HCT116 (cell line): ENCODE measurements around the gene KDM5A. TPM values are rescaled to one million over a fixed set of nuclear protein-coding genes. Genes with fewer than 3 reads are reported as not detected.

Experiments
- ATAC-seq: fragments of 200-7000 bp; cut with Tn5 transposase; 2 replicates; pipeline ENCODE4 v1.9.1; 2020; ENCODE audit warnings: mild to moderate bottlenecking, moderate library complexity
- BruUV-seq: library from RNA; stranded (reverse); fragments of 400-500 nt; replicated peaks from 2 replicates; lab custom pipeline; 2021; lab: Mats Ljungman, UMichigan
- CTCF ChIA-PET: fragments of 300-600 bp; sonication (Branson Sonifier 250); formaldehyde crosslinking; loops from one replicate; lab custom pipeline; 2021; ENCODE audit warnings: antibody characterized with exemption; lab: Charles Lee
- POLR2A ChIA-PET: fragments of 300-600, 350-600 bp; sonication (Branson Sonifier 250); formaldehyde crosslinking; loops from one replicate; lab custom pipeline; 2021; ENCODE audit warnings: antibody characterized with exemption; lab: Charles Lee
- RAD21 ChIA-PET, 2 experiments: fragments of 300-600 bp; sonication (Branson Sonifier 250); formaldehyde crosslinking; loops; one replicate each; lab custom pipeline; 2023; ENCODE audit warnings: low total read pairs in 2 of 2; ENCODE audit not compliant: uncharacterized antibody in 2 of 2, unreplicated experiment in 2 of 2, low non-redundant PET in 1 of 2; lab: Charles Lee
- DNase-seq: peaks from one replicate; pipeline ENCODE4 v3.0.0-alpha.2; 2010; ENCODE audit warnings: low read depth, low spot score
- H2AFZ ChIP-seq: fragments of 200-600 bp; shearing (Covaris generic), sonication (generic); 2 replicates; pipeline ENCODE4 v1.6.1; 2017; ENCODE audit warnings: low read depth, mixed run types, mixed read lengths, antibody characterized with exemption, low read length; ENCODE audit not compliant: poor library complexity, severe bottlenecking
- H3K27ac ChIP-seq: 2 replicates; pipeline ENCODE4 v1.5.1; 2012; ENCODE audit warnings: low read depth, low read length
- H3K27me3 ChIP-seq: fragments of 200-600 bp; sonication (generic); 2 replicates; pipeline ENCODE4 v1.6.1; 2016; ENCODE audit warnings: mixed run types, low read length, mixed read lengths; ENCODE audit not compliant: insufficient read depth
- H3K36me3 ChIP-seq, 2 experiments: fragments of 200-500 bp in 1 of 2; fragments of 200-600 bp in 1 of 2; sonication (Bioruptor generic) in 1 of 2; sonication (generic) in 1 of 2; 2 replicates each; pipeline versions ENCODE4 v1.5.1 to v1.6.1; 2014 to 2016; ENCODE audit warnings: low read length in 2 of 2, inconsistent platforms in 1 of 2, mixed read lengths in 1 of 2, mixed run types in 1 of 2; ENCODE audit not compliant: insufficient read depth in 2 of 2, control insufficient read depth in 1 of 2
- H3K4me1 ChIP-seq, 2 experiments: fragments of 200-600 bp in 1 of 2; sonication (generic) in 1 of 2; 2 replicates each; pipeline versions ENCODE4 v1.5.1 to v1.6.1; 2012 to 2017; ENCODE audit warnings: low read length in 2 of 2, inconsistent platforms in 1 of 2, mild to moderate bottlenecking in 1 of 2, mixed read lengths in 1 of 2, mixed run types in 1 of 2, moderate library complexity in 1 of 2; ENCODE audit not compliant: insufficient read depth in 2 of 2, control insufficient read depth in 1 of 2
- H3K4me2 ChIP-seq: fragments of 200-600 bp; sonication (generic); 2 replicates; pipeline ENCODE4 v1.6.1; 2017; ENCODE audit warnings: mixed run types, low read length, mixed read lengths
- H3K4me3 ChIP-seq, 2 experiments: fragments of 200-600 bp in 1 of 2; sonication (generic) in 1 of 2; replicated peaks in 1 of 2; 2 replicates each; pipeline ENCODE4 v1.5.1; 2011 to 2016; ENCODE audit warnings: low read length in 2 of 2, control low read depth in 1 of 2, low read depth in 1 of 2, mild to moderate bottlenecking in 1 of 2, mixed read lengths in 1 of 2, mixed run types in 1 of 2
- H3K79me2 ChIP-seq: fragments of 200-600 bp; sonication (generic); 2 replicates; pipeline ENCODE4 v1.6.1; 2017; ENCODE audit warnings: mild to moderate bottlenecking, mixed run types, low read length, moderate library complexity, mixed read lengths; ENCODE audit not compliant: insufficient read depth
- H3K9ac ChIP-seq: fragments of 200-600 bp; sonication (generic); 2 replicates; pipeline ENCODE4 v1.6.1; 2016; ENCODE audit warnings: low read length, mixed read lengths
- H3K9me2 ChIP-seq: fragments of 200-600 bp; sonication (generic), shearing (Covaris generic); 2 replicates; pipeline ENCODE4 v1.6.1; 2017; ENCODE audit warnings: mixed run types, mild to moderate bottlenecking, moderate library complexity; ENCODE audit not compliant: insufficient read depth
- H3K9me3 ChIP-seq, 2 experiments: fragments of 200-500 bp in 1 of 2; fragments of 200-600 bp in 1 of 2; sonication (Bioruptor generic) in 1 of 2; sonication (generic) in 1 of 2; 2 replicates each; pipeline ENCODE4 v1.6.1; 2014 to 2017; ENCODE audit warnings: low read length in 2 of 2, mixed read lengths in 2 of 2, inconsistent platforms in 1 of 2, low read depth in 1 of 2, mild to moderate bottlenecking in 1 of 2, mixed run types in 1 of 2, moderate library complexity in 1 of 2; ENCODE audit not compliant: control insufficient read depth in 1 of 2, insufficient read depth in 1 of 2
- H4K20me1 ChIP-seq: fragments of 200-600 bp; sonication (generic), shearing (Covaris generic); 2 replicates; pipeline ENCODE4 v1.6.1; 2017; ENCODE audit warnings: mixed run types, mild to moderate bottlenecking, moderate library complexity; ENCODE audit not compliant: insufficient read depth
- ATF3 ChIP-seq: IDR thresholded peaks from 2 replicates; pipeline ENCODE4 v1.6.1; 2012
- CEBPB ChIP-seq: IDR thresholded peaks from 2 replicates; pipeline ENCODE4 v1.6.1; 2012; ENCODE audit warnings: low read depth
- CTCF ChIP-seq, 3 experiments: fragments of 200-600 bp in 1 of 3; sonication (generic) in 1 of 3; IDR thresholded peaks in 2 of 3; conservative IDR thresholded peaks in 1 of 3; 2 replicates each; pipeline ENCODE4 v1.5.1; 2012 to 2017; ENCODE audit warnings: low read depth in 2 of 3, low read length in 2 of 3, antibody characterized with exemption in 1 of 3, borderline replicate concordance in 1 of 3, control low read depth in 1 of 3, mild to moderate bottlenecking in 1 of 3, mixed read lengths in 1 of 3, mixed run types in 1 of 3, moderate library complexity in 1 of 3; ENCODE audit not compliant: insufficient read depth in 1 of 3
- EGR1 ChIP-seq: IDR thresholded peaks from 2 replicates; pipeline ENCODE4 v1.6.1; 2012; ENCODE audit warnings: low read depth
- ELF1 ChIP-seq: IDR thresholded peaks from 2 replicates; pipeline ENCODE4 v1.6.1; 2012; ENCODE audit warnings: low read depth, borderline replicate concordance
- FOSL1 ChIP-seq: IDR thresholded peaks from 2 replicates; pipeline ENCODE4 v1.6.1; 2012; ENCODE audit warnings: low read depth
- JUND ChIP-seq: IDR thresholded peaks from 2 replicates; pipeline ENCODE4 v1.6.1; 2012
- POLR2A ChIP-seq: IDR thresholded peaks from 2 replicates; pipeline ENCODE4 v1.7.0; 2011; ENCODE audit warnings: borderline replicate concordance; ENCODE audit not compliant: insufficient read depth, insufficient read length; ENCODE audit errors: extremely low read depth
- RAD21 ChIP-seq: IDR thresholded peaks from 2 replicates; pipeline ENCODE4 v1.6.1; 2012; ENCODE audit warnings: low read depth, mild to moderate bottlenecking
- REST ChIP-seq: IDR thresholded peaks from 2 replicates; pipeline ENCODE4 v1.6.1; 2012; ENCODE audit warnings: low read depth
- SIN3A ChIP-seq: IDR thresholded peaks from 2 replicates; pipeline ENCODE4 v1.6.1; 2012; ENCODE audit warnings: low read depth
- SP1 ChIP-seq: IDR thresholded peaks from 2 replicates; pipeline ENCODE4 v1.6.1; 2012; ENCODE audit warnings: low read depth
- YY1 ChIP-seq: IDR thresholded peaks from 2 replicates; pipeline ENCODE4 v1.6.1; 2011; ENCODE audit warnings: low read length, low read depth, moderate library complexity, mild to moderate bottlenecking; ENCODE audit not compliant: insufficient replicate concordance; ENCODE audit errors: extremely low read depth
- ZBTB33 ChIP-seq: IDR thresholded peaks from 2 replicates; pipeline ENCODE4 v1.6.1; 2011; ENCODE audit warnings: mild to moderate bottlenecking, low read length, moderate library complexity; ENCODE audit not compliant: insufficient replicate concordance; ENCODE audit errors: extremely low read depth
- ZFX ChIP-seq: fragments of 450-650 bp; IDR thresholded peaks from 2 replicates; pipeline ENCODE4 v1.6.1; 2017
- ZNF274 ChIP-seq: fragments of 200-500 bp; sonication (Bioruptor generic); IDR thresholded peaks from 2 replicates; pipeline ENCODE4 v1.6.1; 2014; ENCODE audit warnings: mild to moderate bottlenecking, low read depth, low read length, inconsistent platforms
- intact Hi-C: fragments of 100-400 bp; cut with micrococcal nuclease; formaldehyde crosslinking; loops from 2 replicates; pipeline ENCODE4 v1.10.0; 2022
- total RNA-seq: library from RNA; stranded (reverse); gene quantifications from one replicate; pipeline ENCODE4 v1.2.1, GENCODE V29; 2021; ENCODE audit not compliant: unreplicated experiment

Gene KDM5A
- total RNA-seq, 1 experiment from 2014 or later = 49.0 TPM

- no peak for TF ChIP-seq SP1
- no peak for TF ChIP-seq ELF1
- no peak for TF ChIP-seq ZBTB33
- no peak for TF ChIP-seq REST
- TF ChIP-seq ZNF274 = no peak
- no peak for TF ChIP-seq RAD21
- no peak for TF ChIP-seq FOSL1
- no peak for TF ChIP-seq ATF3
- no peak for TF ChIP-seq JUND
- TF ChIP-seq ZFX = no peak
- no peak for TF ChIP-seq SIN3A
- TF ChIP-seq CEBPB = no peak
- no peak for TF ChIP-seq CTCF (IDR thresholded peaks at IDR 0.05 in 2 of 3, conservative IDR thresholded peaks at IDR 0.05 in 1 of 3; ENCODE audit: borderline replicate concordance in 1 of 3, insufficient read depth in 1 of 3, low read depth in 2 of 3, low read length in 2 of 3)
- TF ChIP-seq EGR1 = no peak
- TF ChIP-seq POLR2A = no peak
- no peak for TF ChIP-seq YY1
- Histone ChIP-seq H3K4me3 (peak overlapping the region; percentile 71 to 84), H3K4me1 (peaks cover 0 to 14% of the 10 kb centered on the region in 2 experiments; a peak in 2 of 4 replicates), H3K9me2 (no peaks in the 10 kb centered on the region), H2AFZ (peak overlapping the region; percentile 79), H4K20me1 (no peaks in the 10 kb centered on the region), H3K9ac (no peak overlapping the region; the same call in 1 of the 2 replicates), H3K9me3 (no peaks in the 10 kb centered on the region), H3K79me2 (peaks cover 6% of the 10 kb centered on the region; the same call in 1 of the 2 replicates), H3K27me3 (no peaks in the 10 kb centered on the region), H3K4me2 (peak overlapping the region; percentile 87), H3K36me3 (no peaks in the 10 kb centered on the region), H3K27ac (no peak overlapping the region)
- peak; percentile 6 for ATAC-seq
- no peak for DNase-seq
- no TSS peak for BruUV-seq
- intact Hi-C loops = no loop called here
- RAD21 ChIA-PET = no interaction called here
- CTCF ChIA-PET = interaction anchor here (1.2 to 1.3 kb wide), 2 partner anchors 10 to 42 kb away, joined by 3 to 4 read pairs; no protein-coding TSS in a partner anchor
- POLR2A ChIA-PET = interaction anchor here (1.0 to 2.3 kb wide), 2 partner anchors 9 to 11 kb away, joined by 3 to 11 read pairs; partner anchors contain the start of gene KDM5A
These were observed 11.7 kb upstream of the KDM5A start for GRCh38 chr12:400828-401227.
